Measurements from ENCODE around the gene HBM.

DNA sequence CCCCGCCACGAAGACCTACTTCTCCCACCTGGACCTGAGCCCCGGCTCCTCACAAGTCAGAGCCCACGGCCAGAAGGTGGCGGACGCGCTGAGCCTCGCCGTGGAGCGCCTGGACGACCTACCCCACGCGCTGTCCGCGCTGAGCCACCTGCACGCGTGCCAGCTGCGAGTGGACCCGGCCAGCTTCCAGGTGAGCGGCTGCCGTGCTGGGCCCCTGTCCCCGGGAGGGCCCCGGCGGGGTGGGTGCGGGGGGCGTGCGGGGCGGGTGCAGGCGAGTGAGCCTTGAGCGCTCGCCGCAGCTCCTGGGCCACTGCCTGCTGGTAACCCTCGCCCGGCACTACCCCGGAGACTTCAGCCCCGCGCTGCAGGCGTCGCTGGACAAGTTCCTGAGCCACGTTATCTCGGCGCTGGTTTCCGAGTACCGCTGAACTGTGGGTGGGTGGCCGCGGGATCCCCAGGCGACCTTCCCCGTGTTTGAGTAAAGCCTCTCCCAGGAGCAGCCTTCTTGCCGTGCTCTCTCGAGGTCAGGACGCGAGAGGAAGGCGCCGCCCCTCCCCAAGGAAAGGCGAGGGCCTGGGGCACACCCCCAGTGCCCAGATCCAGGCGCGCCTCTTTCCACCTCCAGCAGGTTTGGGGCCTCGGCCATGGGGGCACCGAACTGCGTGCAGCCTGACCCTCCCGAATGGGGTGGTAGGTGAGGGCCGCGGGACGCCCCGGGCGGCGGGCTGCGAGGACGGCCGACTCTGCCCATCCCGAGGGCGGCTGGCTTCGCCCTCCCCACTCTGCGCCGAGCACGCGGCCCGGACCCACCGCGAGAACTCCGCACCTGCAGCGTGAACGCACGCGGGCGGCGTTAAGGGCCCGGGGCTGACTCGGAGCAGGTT lies 15.1 kb downstream of the HBM start:
- TF ChIP-seq POLR2A (IDR thresholded peaks at IDR 0.05) = no peak
- TF ChIP-seq, protein P1, sequence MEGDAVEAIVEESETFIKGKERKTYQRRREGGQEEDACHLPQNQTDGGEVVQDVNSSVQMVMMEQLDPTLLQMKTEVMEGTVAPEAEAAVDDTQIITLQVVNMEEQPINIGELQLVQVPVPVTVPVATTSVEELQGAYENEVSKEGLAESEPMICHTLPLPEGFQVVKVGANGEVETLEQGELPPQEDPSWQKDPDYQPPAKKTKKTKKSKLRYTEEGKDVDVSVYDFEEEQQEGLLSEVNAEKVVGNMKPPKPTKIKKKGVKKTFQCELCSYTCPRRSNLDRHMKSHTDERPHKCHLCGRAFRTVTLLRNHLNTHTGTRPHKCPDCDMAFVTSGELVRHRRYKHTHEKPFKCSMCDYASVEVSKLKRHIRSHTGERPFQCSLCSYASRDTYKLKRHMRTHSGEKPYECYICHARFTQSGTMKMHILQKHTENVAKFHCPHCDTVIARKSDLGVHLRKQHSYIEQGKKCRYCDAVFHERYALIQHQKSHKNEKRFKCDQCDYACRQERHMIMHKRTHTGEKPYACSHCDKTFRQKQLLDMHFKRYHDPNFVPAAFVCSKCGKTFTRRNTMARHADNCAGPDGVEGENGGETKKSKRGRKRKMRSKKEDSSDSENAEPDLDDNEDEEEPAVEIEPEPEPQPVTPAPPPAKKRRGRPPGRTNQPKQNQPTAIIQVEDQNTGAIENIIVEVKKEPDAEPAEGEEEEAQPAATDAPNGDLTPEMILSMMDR (IDR thresholded peaks at IDR 0.05) = no peak
